Dendritic cell treated with granulocyte-macrophage colony-stimulating factor and Interleukin-4, amounts not matched to agents 40 ng/mL and 50 ng/mL, for 4 days (primary cell): ENCODE measurements around the gene NCOA7.

Source experiments
- H3K27ac Mint-ChIP-seq: one replicate; pipeline ENCODE4 v1.8.0; 2022; ENCODE audit warnings: mild to moderate bottlenecking, mixed read lengths
- H3K27me3 Mint-ChIP-seq: one replicate; pipeline ENCODE4 v1.8.0; 2022; ENCODE audit warnings: mild to moderate bottlenecking, mixed read lengths
- H3K36me3 Mint-ChIP-seq: one replicate; pipeline ENCODE4 v1.8.0; 2022; ENCODE audit warnings: low read depth, mixed read lengths
- H3K4me1 Mint-ChIP-seq: one replicate; pipeline ENCODE4 v1.8.0; 2022; ENCODE audit warnings: low read depth, mixed read lengths
- H3K4me3 Mint-ChIP-seq: one replicate; pipeline ENCODE4 v1.8.0; 2022; ENCODE audit warnings: mild to moderate bottlenecking, moderate library complexity, mixed read lengths
- H3K9me3 Mint-ChIP-seq: one replicate; pipeline ENCODE4 v1.8.0; 2022; ENCODE audit warnings: mixed read lengths
- intact Hi-C: fragments of 100-400 bp; cut with micrococcal nuclease; formaldehyde crosslinking; loops from one replicate; pipeline ENCODE4 v1.15.0; 2022

The NCOA7 gene, protein sequence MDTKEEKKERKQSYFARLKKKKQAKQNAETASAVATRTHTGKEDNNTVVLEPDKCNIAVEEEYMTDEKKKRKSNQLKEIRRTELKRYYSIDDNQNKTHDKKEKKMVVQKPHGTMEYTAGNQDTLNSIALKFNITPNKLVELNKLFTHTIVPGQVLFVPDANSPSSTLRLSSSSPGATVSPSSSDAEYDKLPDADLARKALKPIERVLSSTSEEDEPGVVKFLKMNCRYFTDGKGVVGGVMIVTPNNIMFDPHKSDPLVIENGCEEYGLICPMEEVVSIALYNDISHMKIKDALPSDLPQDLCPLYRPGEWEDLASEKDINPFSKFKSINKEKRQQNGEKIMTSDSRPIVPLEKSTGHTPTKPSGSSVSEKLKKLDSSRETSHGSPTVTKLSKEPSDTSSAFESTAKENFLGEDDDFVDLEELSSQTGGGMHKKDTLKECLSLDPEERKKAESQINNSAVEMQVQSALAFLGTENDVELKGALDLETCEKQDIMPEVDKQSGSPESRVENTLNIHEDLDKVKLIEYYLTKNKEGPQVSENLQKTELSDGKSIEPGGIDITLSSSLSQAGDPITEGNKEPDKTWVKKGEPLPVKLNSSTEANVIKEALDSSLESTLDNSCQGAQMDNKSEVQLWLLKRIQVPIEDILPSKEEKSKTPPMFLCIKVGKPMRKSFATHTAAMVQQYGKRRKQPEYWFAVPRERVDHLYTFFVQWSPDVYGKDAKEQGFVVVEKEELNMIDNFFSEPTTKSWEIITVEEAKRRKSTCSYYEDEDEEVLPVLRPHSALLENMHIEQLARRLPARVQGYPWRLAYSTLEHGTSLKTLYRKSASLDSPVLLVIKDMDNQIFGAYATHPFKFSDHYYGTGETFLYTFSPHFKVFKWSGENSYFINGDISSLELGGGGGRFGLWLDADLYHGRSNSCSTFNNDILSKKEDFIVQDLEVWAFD

DNA sequence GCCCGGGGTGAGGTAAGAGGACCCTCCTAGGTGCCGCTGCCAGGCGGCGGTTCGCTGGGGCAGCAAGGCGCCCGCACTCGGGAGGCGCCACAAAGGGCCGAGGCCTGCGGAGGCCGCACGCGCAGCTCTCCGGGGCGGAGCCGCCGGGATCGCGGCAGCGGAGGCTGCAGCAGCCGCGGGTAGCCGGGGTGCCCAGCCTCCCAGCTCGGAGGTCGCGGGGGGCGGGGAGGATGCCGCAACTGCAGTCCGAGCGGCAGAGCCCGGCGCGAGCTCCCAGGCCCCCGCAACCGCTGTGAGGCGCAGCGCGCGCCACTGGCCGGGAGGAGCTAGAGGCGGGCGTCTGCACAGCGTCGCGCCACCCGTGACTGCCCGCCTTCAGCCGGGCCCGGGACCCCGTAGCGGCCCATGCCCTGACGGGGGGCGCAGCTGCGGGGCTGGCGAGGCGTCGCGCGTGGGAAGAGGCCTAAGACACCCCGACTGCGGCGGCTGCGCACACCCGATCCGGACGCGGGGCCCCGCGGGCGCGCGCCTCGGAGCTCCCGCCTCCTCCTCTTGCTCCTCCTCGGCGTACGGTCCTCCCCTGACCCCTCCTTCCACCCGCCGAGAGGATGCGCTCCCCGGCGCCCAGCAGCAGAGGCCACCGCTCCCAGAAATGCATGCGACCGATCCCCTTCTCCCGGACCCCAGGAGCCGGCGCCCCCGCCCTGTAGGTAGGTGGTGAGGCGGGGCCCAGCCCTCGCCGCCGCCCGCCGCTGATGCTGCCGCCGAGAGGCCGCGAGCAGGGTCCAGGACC lies at the start of gene NCOA7:
TSS of gene NCOA7 (plus strand) at position 603 of the 793 bp plus-strand sequence. CDS start 24,395 bp downstream, outside the sequence.
- Mint-ChIP-seq H3K36me3 (peaks cover 8% of the 10 kb centered on the region), H3K4me3 (peak within 1 kb of the TSS; percentile 82), H3K9me3 (no peaks in the 10 kb centered on the region), H3K4me1 (peaks cover 30% of the 10 kb centered on the region), H3K27me3 (no peaks in the 10 kb centered on the region), H3K27ac (peak within 1 kb of the TSS; percentile 97)
- intact Hi-C loops, result loop anchor here (1.0 to 5.0 kb wide), 2 partner anchors 10 to 42 kb away; no protein-coding TSS in a partner anchor

DNA sequence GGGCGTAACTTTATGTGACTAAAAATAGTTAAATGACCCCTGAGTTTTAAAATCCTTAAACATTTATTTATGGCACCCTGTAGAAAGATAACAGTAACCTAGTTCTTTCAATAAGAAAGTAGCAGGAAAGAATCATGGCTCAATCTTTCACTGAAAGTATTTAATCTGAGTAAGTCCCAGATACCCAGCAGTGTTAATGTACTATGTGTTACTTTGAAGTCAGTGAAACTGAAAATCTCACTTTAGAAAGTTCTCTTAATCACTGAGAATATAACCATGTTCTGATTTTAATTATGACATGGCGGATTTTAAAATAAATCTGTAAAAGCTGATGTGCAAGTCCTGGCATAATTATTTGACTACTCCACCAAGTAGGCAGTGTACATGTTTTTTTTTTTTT lies 49.4 kb upstream of the NCOA7 start:
- Mint-ChIP-seq H3K27me3 (peaks cover 43% of the 10 kb centered on the region), H3K4me3 (no peak overlapping the region), H3K9me3 (no peaks in the 10 kb centered on the region), H3K4me1 (peaks cover under 1% of the 10 kb centered on the region), H3K27ac (no peak overlapping the region), H3K36me3 (no peaks in the 10 kb centered on the region)
- intact Hi-C loops, result no loop called here

DNA sequence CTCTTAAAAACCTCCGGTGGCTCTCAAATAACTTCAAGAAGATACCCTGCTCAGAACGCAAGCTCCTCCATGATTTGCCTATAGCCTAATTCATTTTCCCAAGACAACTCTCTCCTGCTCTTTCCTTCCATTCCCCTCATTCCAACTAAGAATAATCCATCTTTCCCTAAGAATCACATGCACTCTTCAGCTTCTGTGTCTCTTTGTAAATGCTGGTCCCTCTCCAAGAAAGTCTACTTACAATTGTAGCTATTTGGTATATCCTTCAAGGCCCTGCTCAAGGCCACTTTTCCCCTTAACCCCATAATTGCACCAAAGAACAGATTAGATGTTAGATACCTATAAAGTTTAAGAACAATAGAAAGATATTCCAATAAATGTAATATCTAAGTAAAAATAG lies 48.7 kb upstream of the NCOA7 start:
- no peak overlapping the region for H3K4me3 Mint-ChIP-seq
- H3K27ac Mint-ChIP-seq, result no peak overlapping the region
- H3K9me3 Mint-ChIP-seq, result no peaks in the 10 kb centered on the region
- intact Hi-C loops, result no loop called here
- H3K36me3 Mint-ChIP-seq, result no peaks in the 10 kb centered on the region
- H3K4me1 Mint-ChIP-seq, result peaks cover 7% of the 10 kb centered on the region
- peaks cover 50% of the 10 kb centered on the region for H3K27me3 Mint-ChIP-seq

DNA sequence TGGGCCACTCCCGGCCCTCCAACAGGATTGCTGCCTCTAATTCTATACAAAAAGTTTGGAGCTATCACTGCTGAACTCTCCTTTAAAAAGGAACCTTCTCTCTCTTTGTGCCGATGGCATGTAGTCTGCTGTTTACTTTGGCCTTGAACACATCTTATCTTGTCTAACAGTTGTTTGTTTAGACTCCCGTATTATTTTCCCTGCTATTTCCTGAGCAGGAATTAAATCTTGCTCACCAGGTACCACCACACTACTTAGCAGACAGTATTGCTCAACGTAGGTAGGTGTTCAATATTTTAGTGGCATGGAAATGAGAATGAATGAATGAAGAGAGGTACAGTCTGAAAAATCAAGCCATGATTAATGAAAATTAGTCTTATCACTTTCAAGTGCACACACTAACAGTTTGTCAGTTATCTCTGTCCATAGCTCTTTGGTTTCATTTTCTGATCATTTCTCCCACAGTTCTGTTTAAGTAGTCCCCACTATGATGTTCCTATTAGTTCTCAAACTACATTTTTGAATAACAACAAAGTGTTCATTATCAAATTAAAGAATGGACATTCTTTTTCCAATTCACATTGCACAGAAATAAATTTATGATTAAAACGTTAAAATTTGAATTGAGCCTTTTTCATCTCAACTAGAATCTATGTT lies 48.2 kb upstream of the NCOA7 start:
- no peak overlapping the region for H3K4me3 Mint-ChIP-seq
- H3K27ac Mint-ChIP-seq, result no peak overlapping the region
- H3K27me3 Mint-ChIP-seq, result peaks cover 53% of the 10 kb centered on the region
- no peaks in the 10 kb centered on the region for H3K9me3 Mint-ChIP-seq
- H3K4me1 Mint-ChIP-seq, result peaks cover 8% of the 10 kb centered on the region
- intact Hi-C loops, result no loop called here
- no peaks in the 10 kb centered on the region for H3K36me3 Mint-ChIP-seq

DNA sequence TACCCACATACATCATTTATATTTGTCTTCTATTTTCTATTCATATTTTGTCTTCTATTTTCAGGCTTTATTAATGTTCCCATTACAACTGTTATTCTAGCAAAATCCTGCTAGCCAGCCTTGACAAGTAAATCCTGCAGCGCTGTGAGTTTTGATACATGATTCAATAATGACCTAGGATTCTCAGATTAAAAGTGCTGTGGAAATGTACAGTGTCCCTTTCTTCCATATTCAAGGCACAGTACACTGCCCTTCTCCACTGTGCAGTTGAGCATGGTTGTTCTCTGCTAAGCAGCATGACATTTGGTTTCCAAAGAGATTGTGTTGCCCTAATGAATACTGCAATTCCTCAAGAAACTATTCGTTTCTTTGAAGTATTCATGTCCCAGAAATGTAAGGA lies 47.2 kb upstream of the NCOA7 start:
- no peaks in the 10 kb centered on the region for H3K9me3 Mint-ChIP-seq
- no peaks in the 10 kb centered on the region for H3K36me3 Mint-ChIP-seq
- peaks cover 15% of the 10 kb centered on the region for H3K4me1 Mint-ChIP-seq
- H3K4me3 Mint-ChIP-seq, result no peak overlapping the region
- H3K27me3 Mint-ChIP-seq, result peaks cover 59% of the 10 kb centered on the region
- H3K27ac Mint-ChIP-seq, result no peak overlapping the region
- intact Hi-C loops, result no loop called here

DNA sequence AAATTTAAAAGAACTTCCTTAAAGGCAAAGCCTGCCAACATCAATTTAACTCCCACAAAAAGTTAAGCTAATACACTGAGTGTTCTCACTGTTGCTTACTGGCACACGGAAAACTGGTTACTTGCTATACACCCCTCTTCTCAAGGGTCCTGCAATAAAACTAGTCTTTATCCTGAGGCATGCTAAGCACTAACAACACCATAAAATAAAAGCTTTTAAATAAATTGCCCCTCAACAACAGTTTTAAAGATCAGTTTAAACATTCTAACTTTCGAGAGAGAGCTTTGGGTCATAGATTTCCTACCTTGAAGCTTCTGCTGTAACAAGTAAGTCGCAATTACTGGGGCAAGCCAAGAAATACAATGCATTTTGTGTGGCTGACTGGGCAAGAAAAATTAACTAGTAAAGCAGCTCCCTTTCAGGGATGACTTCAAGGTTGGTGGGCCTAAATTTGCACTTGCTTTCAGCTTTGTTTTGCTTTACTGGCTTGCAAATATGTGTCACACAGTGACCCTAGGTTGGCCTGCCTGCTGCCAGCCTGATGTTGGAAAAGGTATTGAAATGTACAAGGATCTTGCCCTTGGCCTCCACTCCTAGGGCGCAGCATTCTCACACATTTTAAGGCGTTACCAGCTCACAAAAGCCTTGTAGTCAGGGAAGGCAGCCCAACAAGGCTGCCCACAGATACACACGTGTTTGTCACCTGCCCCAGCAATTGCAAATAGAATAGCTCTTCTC lies 45.3 kb upstream of the NCOA7 start:
- no peaks in the 10 kb centered on the region for H3K9me3 Mint-ChIP-seq
- peaks cover 70% of the 10 kb centered on the region for H3K27me3 Mint-ChIP-seq
- H3K27ac Mint-ChIP-seq, result no peak overlapping the region
- no peaks in the 10 kb centered on the region for H3K36me3 Mint-ChIP-seq
- H3K4me3 Mint-ChIP-seq, result no peak overlapping the region
- intact Hi-C loops, result no loop called here
- H3K4me1 Mint-ChIP-seq, result peaks cover 29% of the 10 kb centered on the region

DNA sequence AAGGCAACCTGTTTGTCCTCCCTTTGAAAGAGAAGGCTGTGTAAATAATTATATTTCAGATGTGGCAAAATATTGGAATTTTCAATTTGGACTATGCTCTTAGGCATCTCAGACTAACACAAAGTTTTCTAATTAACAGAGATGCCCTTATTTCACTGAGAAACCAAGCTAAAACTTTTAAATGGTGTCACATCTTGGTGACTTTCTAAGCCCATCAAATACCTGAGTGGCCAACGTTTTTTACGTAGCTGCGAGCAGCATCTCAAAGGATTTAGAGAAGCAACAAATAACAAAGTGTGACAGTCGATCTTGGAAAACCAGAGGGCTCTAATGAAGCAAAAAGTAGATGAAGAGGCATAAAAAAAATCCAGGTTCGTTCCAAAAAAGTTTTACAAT lies 44.7 kb upstream of the NCOA7 start:
- peaks cover 33% of the 10 kb centered on the region for H3K4me1 Mint-ChIP-seq
- peaks cover 71% of the 10 kb centered on the region for H3K27me3 Mint-ChIP-seq
- H3K9me3 Mint-ChIP-seq, result no peaks in the 10 kb centered on the region
- no peak overlapping the region for H3K4me3 Mint-ChIP-seq
- no peak overlapping the region for H3K27ac Mint-ChIP-seq
- H3K36me3 Mint-ChIP-seq, result no peaks in the 10 kb centered on the region
- intact Hi-C loops, result no loop called here

DNA sequence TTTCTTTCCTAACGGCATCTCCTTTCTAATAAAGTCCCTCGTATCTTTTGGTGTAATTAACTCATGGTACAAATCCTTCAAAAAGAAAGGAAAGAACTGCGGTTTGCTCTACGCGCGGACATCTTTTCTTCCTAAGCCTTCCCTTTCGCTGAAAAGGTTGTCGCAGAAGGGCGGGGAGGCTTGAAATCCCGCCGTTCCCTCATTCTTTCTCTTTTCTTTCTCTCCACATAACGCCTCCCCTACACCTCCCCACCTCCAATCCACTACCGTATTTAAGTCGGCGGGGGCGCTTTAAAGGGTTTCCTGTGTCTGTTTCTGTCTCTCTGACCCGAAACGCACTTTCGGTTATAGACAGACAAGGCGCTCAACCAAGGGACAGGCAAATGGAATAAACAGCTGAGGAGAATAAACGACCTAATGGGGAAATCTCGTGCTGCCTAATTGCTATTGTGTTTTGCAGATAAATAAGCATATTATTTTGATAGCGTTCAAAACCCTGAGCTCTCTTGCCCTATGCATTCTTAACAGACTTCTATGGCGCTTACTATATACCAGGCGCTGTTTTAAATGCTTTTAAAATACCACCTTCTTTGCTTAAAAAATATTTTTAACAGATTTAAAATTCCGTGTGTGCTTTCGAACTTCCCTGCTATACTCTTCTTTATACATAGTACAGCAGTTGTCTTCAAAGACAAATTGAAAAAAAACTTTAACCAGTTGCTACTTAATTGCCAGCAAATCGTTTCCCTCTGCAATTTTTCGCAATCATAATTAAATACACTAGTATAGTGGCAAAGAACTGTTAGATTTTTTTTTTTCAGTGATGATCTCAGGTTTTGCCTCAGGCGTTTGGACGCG lies 43.8 kb upstream of the NCOA7 start:
- no peak overlapping the region for H3K27ac Mint-ChIP-seq
- H3K9me3 Mint-ChIP-seq, result no peaks in the 10 kb centered on the region
- intact Hi-C loops, result no loop called here
- H3K36me3 Mint-ChIP-seq, result no peaks in the 10 kb centered on the region
- peaks cover 33% of the 10 kb centered on the region for H3K4me1 Mint-ChIP-seq
- H3K4me3 Mint-ChIP-seq, result peak overlapping the region; percentile 83
- H3K27me3 Mint-ChIP-seq, result peaks cover 79% of the 10 kb centered on the region

DNA sequence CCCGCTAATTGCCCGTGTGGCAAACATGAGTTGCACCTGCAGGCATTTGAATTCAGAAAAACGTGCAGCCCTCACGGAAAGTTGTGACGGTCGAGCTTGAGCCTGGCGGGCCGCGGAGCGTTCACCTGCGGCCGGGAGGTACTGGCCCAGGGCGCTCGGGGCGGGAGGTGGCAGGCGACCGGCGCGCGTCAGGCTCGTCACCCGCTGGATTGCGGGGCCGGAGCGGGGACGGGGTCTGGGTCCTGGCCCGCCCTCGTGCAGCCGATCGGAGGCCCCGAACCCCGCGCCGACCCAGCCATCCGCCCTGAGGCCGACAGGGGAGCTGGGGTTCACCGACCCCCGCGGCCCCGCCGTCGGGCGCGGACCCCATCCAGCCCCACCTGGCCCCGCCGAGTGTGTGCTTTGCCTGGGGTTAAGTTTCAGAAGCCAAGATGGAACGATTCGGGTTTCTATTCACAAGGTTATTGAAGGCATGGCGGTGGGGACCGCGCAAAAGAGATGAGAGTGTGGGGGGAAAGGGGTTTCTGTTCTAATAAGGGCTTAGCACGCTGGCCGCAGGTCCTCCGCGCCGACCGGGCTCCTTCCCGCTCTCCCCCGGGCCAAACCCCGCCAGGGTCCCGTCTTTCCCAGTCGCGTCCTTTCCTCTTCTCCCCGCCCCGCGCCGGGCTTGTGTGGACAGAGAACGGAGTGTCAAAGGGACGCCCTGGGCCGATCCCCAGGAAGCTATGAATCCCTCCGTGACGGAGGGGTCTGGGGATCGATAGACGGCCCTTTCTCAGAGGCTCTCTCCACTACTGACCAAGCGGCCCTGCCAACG lies 43.0 kb upstream of the NCOA7 start:
- H3K36me3 Mint-ChIP-seq, result no peaks in the 10 kb centered on the region
- H3K4me3 Mint-ChIP-seq, result peak overlapping the region; percentile 71
- intact Hi-C loops, result no loop called here
- H3K4me1 Mint-ChIP-seq, result peaks cover 33% of the 10 kb centered on the region
- no peak overlapping the region for H3K27ac Mint-ChIP-seq
- no peaks in the 10 kb centered on the region for H3K9me3 Mint-ChIP-seq
- H3K27me3 Mint-ChIP-seq, result peaks cover 79% of the 10 kb centered on the region

DNA sequence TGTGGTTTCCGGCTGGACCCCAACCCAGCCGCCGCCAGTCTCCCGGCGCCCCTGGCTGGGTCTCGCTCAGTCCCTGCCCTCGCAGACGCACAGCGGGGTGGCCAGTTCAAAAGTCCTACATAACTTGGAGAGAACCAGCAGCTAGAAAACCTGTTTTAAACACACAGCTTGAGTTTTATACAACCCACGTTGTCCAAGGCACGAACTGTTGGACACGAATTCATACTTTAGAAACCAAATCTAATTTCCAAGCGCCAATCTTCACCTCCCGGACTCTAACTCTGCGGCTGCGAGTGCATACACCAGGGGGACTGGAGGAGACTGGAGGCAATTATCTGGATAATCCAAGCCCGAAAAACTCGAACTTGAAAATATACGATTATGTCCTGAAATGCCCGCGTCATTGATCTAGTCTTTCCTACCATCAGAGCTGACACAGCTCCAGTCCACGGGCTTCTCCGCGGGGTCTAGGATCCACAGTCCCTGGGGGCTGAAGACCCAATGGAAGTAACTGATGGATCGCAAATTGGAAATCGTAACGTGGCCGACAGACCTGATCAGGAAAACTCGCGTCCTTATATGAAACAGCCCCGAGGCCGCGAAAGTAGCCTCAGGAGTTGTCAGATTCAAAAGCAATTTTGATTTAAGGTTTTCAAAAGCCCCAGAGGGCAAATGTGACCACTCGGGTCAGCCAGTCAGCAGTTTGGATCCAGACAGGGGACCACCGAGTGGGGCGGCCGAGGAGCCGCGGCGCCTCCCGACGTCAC lies 42.2 kb upstream of the NCOA7 start:
- no peaks in the 10 kb centered on the region for H3K9me3 Mint-ChIP-seq
- intact Hi-C loops, result no loop called here
- no peaks in the 10 kb centered on the region for H3K36me3 Mint-ChIP-seq
- H3K27ac Mint-ChIP-seq, result no peak overlapping the region
- peaks cover 33% of the 10 kb centered on the region for H3K4me1 Mint-ChIP-seq
- H3K4me3 Mint-ChIP-seq, result peak overlapping the region; percentile 68
- peaks cover 80% of the 10 kb centered on the region for H3K27me3 Mint-ChIP-seq
